ENCODE data around the gene ITPKC.

Gene ITPKC

GRCh38 chr19:40740747-40741146 is 23.8 kb downstream of the ITPKC start:
- DNase-seq (ENCODE audit: low spot score): no peak

GRCh38 chr19:40741527-40742390 is 24.8 kb downstream of the ITPKC start:
- DNase-seq (ENCODE audit: low spot score): no peak

- no peak for DNase-seq (ENCODE audit: low spot score)
Measured at GRCh38 chr19:40742477-40742876, 25.6 kb downstream of the ITPKC start.

- no peak for DNase-seq (ENCODE audit: low spot score)
Measured at GRCh38 chr19:40742886-40743285, 26.0 kb downstream of the ITPKC start.

GRCh38 chr19:40743926-40744325 is 27.0 kb downstream of the ITPKC start:
- no peak for DNase-seq (ENCODE audit: low spot score)

- no peak for DNase-seq (ENCODE audit: low spot score)
Measured at GRCh38 chr19:40744554-40745401, 27.9 kb downstream of the ITPKC start.

- DNase-seq (ENCODE audit: low spot score): peak; percentile 72
Measured at GRCh38 chr19:40745402-40745780, 28.5 kb downstream of the ITPKC start.

GRCh38 chr19:40747536-40747935 is 30.6 kb downstream of the ITPKC start:
- no peak for DNase-seq (ENCODE audit: low spot score)

GRCh38 chr19:40750058-40750873 is 33.4 kb downstream of the ITPKC start, which contains the start of gene ACTMAP:
Gene ACTMAP (minus strand): TSS chr19:40750477. CDS start chr19:40749803, 674 bp downstream.
- DNase-seq (ENCODE audit: low spot score): peak; percentile 100

- DNase-seq (ENCODE audit: low spot score): peak; percentile 98
Measured at GRCh38 chr19:40750874-40751537, 34.1 kb downstream of the ITPKC start, which contains the start of gene SNRPA. Gene SNRPA (plus strand): TSS chr19:40751203. CDS start chr19:40751409, 206 bp downstream.

- DNase-seq (ENCODE audit: low spot score): no peak
Measured at GRCh38 chr19:40752257-40752781, 35.4 kb downstream of the ITPKC start.

- peak; percentile 23 for DNase-seq (ENCODE audit: low spot score)
Measured at GRCh38 chr19:40754611-40755247, 37.8 kb downstream of the ITPKC start.

- DNase-seq (ENCODE audit: low spot score): peak; percentile 23
Measured at GRCh38 chr19:40755248-40755624, 38.3 kb downstream of the ITPKC start.

- DNase-seq (ENCODE audit: low spot score): no peak
Measured at GRCh38 chr19:40755791-40756190, 38.9 kb downstream of the ITPKC start.

- peak; percentile 28 for DNase-seq (ENCODE audit: low spot score)
Measured at GRCh38 chr19:40756502-40757110, 39.7 kb downstream of the ITPKC start.

GRCh38 chr19:40758491-40758890 is 41.6 kb downstream of the ITPKC start:
- DNase-seq (ENCODE audit: low spot score): no peak

- DNase-seq (ENCODE audit: low spot score): no peak
Measured at GRCh38 chr19:40759352-40759751, 42.4 kb downstream of the ITPKC start.

GRCh38 chr19:40762754-40763470 is 46.0 kb downstream of the ITPKC start:
- DNase-seq (ENCODE audit: low spot score): no peak

- DNase-seq (ENCODE audit: low spot score): no peak
Measured at GRCh38 chr19:40763526-40763925, 46.6 kb downstream of the ITPKC start.

- no peak for DNase-seq (ENCODE audit: low spot score)
Measured at GRCh38 chr19:40763963-40764362, 47.1 kb downstream of the ITPKC start.
